ENCODE results near the gene ZNF319.

The ZNF319 gene

GRCh38 chr16:58000706-58001676 is 519 bp upstream of the ZNF319 start, which contains the start of gene USB1:
TSS of gene USB1 (plus strand) at chr16:58001407. CDS start at chr16:58001484, 77 bp downstream.
- peak within 1 kb of the TSS; percentile 59 to 88 (median 77) for H3K4me3 ChIP-seq

DNA sequence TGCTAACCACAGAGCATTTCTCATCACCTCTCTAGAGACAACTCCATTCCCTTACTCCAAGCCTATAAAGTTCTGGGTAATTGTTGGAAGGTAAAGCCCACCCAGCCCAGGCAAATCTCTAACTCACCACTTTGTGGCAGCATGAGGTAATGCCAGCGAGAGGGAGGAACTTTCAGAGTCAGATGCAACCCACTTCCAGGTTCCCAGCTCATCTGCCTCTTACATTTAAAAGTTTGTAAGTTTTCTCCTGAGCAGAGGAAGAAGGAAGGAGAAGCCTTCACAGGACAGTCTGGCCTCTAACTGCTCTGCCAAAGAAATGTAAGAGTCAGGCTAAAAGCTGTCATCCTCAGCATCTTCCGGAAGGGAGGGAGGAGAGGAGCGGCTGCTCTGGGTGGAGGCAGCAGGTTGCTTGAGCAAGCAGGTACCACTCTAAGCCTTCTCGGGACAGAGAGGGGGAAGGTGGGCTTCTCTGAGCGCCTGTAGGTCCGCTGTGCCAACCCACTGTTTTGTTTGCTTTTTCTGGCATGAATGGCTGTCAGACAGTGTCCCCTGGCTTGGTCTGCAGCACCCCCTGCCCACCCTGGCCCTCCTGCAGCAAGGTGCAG is 1.0 kb downstream of the ZNF319 start:
- peak overlapping the region; percentile 49 to 94 (median 88) for H3K27ac ChIP-seq

More at GRCh38 chr16:58000706-58001676, 519 bp upstream of the ZNF319 start, which contains the start of gene USB1:
- peak within 1 kb of the TSS; percentile 75 to 94 (median 90) for H3K27ac ChIP-seq

GRCh38 chr16:57998992-57999365 is 1.5 kb downstream of the ZNF319 start:
- H3K4me3 ChIP-seq: peak overlapping the region in 3 of 7 experiments; percentile 59 to 88 (median 78)

More for the DNA sequence above, 1.0 kb downstream of the ZNF319 start:
- H3K4me3 ChIP-seq: peak overlapping the region; percentile 59 to 88 (median 77)

GRCh38 chr16:57998486-57998885 is 2.0 kb downstream of the ZNF319 start:
- peak overlapping the region in 14 of 21 experiments; percentile 21 to 94 (median 86) for H3K27ac ChIP-seq
- H3K4me3 ChIP-seq: peak overlapping the region in 1 of 7 experiments; percentile 88

More at GRCh38 chr16:57998992-57999365, 1.5 kb downstream of the ZNF319 start:
- H3K27ac ChIP-seq: peak overlapping the region in 15 of 21 experiments; percentile 21 to 94 (median 88)

- Histone ChIP-seq H3K27ac (peak overlapping the region in 7 of 21 experiments; percentile 21 to 94 (median 88)), H3K4me3 (no peak overlapping the region)
Measured at GRCh38 chr16:57997528-57998265, 2.8 kb downstream of the ZNF319 start.

DNA sequence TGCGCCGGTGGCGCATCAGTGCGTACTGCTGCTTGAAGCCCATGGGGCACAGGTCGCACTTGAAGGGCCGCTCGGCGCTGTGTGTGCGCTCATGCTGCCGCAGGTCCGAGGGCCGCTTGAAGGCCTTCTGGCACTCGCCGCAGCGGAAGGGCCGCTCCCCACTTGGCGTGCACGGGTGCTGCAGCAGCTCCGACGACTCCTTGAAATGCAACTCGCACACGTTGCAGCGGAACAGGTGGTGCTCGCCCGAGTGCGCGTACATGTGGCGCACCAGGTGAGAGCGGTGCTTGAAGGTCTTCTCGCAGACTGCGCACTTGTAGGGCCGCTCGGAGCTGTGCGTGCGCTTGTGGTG is 3.3 kb downstream of the ZNF319 start:
- no peak overlapping the region for H3K27ac ChIP-seq
- H3K4me3 ChIP-seq: no peak overlapping the region

GRCh38 chr16:57996406-57997175 is 3.9 kb downstream of the ZNF319 start:
- no peak overlapping the region for H3K27ac ChIP-seq
- H3K4me3 ChIP-seq: no peak overlapping the region

DNA sequence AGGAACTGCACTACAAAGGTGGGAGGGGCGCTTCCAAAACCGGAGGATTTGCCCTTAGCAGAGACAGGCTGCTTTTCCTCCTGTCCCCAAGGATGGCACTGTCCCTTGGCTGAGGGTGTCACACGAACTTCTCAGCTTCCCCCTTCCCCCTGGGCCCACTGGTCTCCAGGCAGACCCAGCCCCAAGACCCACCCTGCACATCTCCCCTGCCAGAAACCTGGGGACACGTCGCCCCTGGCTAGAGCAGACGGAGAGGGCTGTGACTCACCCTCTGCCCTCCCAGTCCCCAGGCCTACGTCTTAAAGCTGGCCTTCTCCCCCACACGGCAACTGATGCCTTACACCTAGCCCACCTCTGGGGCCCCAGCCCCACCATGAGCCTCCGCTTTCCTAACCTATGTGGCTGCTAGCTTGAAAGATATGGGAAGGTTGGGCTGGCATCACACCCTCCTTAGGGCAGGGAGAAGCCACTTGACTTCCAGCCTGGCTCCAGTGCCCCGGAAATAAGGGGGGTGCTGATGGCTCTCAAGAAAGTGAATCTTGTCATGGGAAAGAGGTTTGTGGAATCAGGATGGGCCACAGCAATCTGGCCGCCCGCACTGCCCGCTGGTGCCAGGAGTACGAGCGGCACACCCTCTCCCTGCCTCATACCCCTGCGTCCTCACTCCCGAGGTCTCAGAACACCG is 4.6 kb downstream of the ZNF319 start:
- Histone ChIP-seq H3K27ac (peak overlapping the region in 4 of 21 experiments; percentile 8 to 55 (median 34)), H3K4me3 (no peak overlapping the region)

- Histone ChIP-seq H3K27ac (peak overlapping the region in 3 of 21 experiments; percentile 11 to 55 (median 34)), H3K4me3 (no peak overlapping the region)
Measured at GRCh38 chr16:57994778-57995177, 5.7 kb downstream of the ZNF319 start.

GRCh38 chr16:57994361-57994760 is 6.1 kb downstream of the ZNF319 start:
- peak overlapping the region in 1 of 21 experiments; percentile 20 for H3K27ac ChIP-seq
- no peak overlapping the region for H3K4me3 ChIP-seq

GRCh38 chr16:57993897-57994296 is 6.6 kb downstream of the ZNF319 start:
- peak overlapping the region in 2 of 21 experiments; percentile 27 to 47 for H3K27ac ChIP-seq
- H3K4me3 ChIP-seq: no peak overlapping the region

DNA sequence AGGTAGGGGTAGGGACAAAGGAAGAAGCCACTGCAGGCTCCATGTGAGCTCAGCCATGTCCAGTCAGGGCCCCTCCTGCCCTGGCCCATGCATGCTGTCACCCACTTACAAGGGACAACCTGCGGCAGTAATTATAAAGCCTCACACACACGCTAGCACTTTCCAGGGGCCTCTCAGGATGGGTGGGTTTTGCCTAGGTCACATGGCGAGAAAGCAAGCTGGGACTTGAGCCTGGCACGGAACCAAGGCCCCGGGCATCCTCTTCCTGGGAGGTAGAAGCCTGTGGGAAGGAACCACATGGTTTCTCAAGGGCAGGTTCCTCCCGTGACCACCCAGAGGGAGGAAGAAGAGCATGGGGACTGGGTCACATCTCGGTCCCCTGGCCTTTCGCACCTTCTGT is 7.0 kb downstream of the ZNF319 start:
- Histone ChIP-seq H3K27ac (peak overlapping the region in 5 of 21 experiments; percentile 27 to 61 (median 33)), H3K4me3 (no peak overlapping the region)

GRCh38 chr16:57992084-57992483 is 8.4 kb downstream of the ZNF319 start:
- Histone ChIP-seq H3K4me3 (no peak overlapping the region), H3K27ac (no peak overlapping the region)

DNA sequence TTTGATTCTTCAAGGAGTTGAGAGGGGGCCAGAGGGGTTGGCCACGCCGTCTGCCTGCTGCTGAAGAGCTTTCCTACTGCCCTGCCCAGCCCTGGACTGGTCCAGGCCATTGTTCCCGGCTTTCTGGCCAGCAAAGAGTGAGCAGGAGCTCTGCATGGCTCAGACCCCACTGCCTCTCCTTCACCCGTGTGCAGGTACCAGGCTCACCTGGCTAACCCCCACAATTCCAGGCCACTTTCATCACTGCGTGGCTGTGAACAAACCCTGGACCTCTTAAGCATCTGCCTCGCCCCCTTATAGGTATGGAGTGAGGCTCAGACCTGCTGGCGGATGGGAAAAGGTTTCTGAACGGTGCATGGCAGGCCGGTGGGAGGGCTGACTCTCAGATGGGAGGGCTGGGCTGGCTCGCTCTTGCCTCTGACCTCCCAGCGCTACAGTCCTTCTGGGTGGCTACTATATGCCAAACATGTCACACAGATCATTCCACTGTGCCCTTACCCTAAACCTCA is 8.9 kb downstream of the ZNF319 start:
- Histone ChIP-seq H3K4me3 (no peak overlapping the region), H3K27ac (no peak overlapping the region)

GRCh38 chr16:57988929-57989328 is 11.5 kb downstream of the ZNF319 start:
- Histone ChIP-seq H3K27ac (no peak overlapping the region), H3K4me3 (no peak overlapping the region)

DNA sequence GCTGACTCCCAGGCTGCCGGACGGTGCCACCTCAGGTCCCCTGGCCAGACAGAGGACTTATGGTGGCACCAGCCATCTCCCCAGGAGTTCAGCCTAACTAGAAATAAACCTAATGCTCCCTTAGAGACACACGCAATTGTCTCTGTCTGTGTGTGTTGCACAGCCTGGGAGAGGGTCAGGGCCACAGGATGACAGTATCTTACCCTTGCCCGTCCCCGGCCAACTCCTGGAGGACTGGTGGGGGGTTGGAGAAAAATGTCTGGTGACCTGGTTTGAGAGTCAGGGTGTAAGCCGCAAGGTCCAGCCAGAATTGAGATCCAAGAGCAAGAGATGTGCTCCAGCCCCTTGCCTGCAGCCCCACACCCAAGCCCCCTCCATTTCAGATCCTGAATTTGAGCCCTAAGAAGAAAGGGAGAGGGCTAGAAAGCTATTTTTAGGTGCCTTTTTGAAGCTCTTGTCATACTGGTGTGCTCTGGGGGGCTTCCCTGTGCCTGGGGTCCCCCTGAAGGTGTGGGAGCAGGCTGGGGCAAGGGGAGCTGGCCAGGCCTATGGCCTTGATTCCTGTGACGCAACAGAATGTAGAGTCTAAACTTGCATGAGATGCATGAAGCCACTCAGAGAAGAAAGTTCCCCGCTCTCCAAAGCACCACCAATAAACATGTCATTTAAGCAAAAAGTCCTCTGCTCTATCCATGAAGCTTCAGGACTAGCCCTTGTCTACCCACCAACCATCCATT is 12.9 kb downstream of the ZNF319 start:
- H3K27ac ChIP-seq: no peak overlapping the region
- H3K4me3 ChIP-seq: no peak overlapping the region

DNA sequence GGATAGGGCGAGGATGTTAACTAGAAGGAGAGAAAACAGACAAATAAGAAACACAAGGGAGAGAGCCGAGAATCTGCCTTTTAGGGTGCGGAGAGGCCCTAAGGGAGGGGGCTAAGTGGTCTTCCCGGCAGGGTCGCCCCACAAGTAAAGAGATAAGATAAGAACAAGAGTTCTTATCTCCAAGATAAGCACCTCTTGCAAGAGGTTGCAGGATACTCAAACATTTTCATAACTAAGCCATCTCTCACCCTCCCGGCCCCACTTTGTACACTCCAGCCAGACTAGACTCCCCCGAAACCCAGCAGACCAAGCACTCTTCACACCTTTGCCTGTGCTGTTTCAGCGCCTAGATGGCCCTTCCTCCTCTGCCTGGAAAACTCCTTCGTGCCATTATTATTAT is 14.3 kb downstream of the ZNF319 start:
- H3K27ac ChIP-seq: no peak overlapping the region
- H3K4me3 ChIP-seq: no peak overlapping the region
